ENCODE measurements around the gene ABCA5. TPM values are rescaled to one million over a fixed set of nuclear protein-coding genes. Genes with fewer than 3 reads are reported as not detected.

The ABCA5 gene
- total RNA-seq, result 37.2 and 37.8 TPM in 2 replicates
- 22.4 TPM for total RNA-seq (2013)
- polyA plus RNA-seq, result 9.8 and 19.8 TPM in 2 replicates
- polyA minus RNA-seq, result 5.3 and 17.1 TPM in 2 replicates

- Histone ChIP-seq H3K4me2 (replicated peaks; ENCODE audit: low read depth, low read length, poor library complexity, severe bottlenecking) (peak within 1 kb of the TSS; percentile 82), H3K27me3 (replicated peaks in 1 of 4; ENCODE audit: control extremely low read depth in 1 of 4, control insufficient read depth in 3 of 4, insufficient read depth in 4 of 4, low read length in 3 of 4) (peaks cover 0 to 11% (median 1%) of the 10 kb centered on the region in 4 experiments), H2AFZ (ENCODE audit: insufficient read depth, low read depth, low read length, poor library complexity, severe bottlenecking) (peak within 1 kb of the TSS; percentile 90), H4K20me1 (ENCODE audit: control insufficient read depth, insufficient read depth, low read length, poor library complexity, severe bottlenecking) (no peaks in the 10 kb centered on the region), H3K79me2 (ENCODE audit: control insufficient read depth, insufficient read depth, low read length) (peaks cover 19% of the 10 kb centered on the region), H3K36me3 (replicated peaks in 1 of 2; ENCODE audit: control extremely low read depth in 1 of 2, control insufficient read depth in 1 of 2, extremely low read depth in 1 of 2, insufficient read depth in 2 of 2, low read length in 1 of 2) (no peaks in the 10 kb centered on the region), H3K27ac (ENCODE audit: low read length in 2 of 2) (peak within 1 kb of the TSS; percentile 86 to 90), H3K4me1 (ENCODE audit: control insufficient read depth in 2 of 2, insufficient read depth in 2 of 2, low read length in 2 of 2) (peaks cover 7 to 12% of the 10 kb centered on the region in 2 donors), H3K9ac (ENCODE audit: low read length) (peak within 1 kb of the TSS; percentile 82), H3K4me3 (ENCODE audit: control extremely low read depth in 1 of 5, extremely low read depth in 1 of 5, insufficient read depth in 1 of 5, low read depth in 2 of 5, low read length in 4 of 5) (peak within 1 kb of the TSS; percentile 39 to 88 (median 80)), H3K9me3 (ENCODE audit: control extremely low read depth in 1 of 3, control insufficient read depth in 2 of 3, insufficient read depth in 1 of 3, low read length in 2 of 3) (no peaks in the 10 kb centered on the region)
- DNase-seq (peak; percentile 95), ATAC-seq (ENCODE audit: low read depth) (peak; percentile 93)
- H3K4me1 Mint-ChIP-seq, result peaks cover 17% of the 10 kb centered on the region
- TF ChIP-seq CTCF (IDR thresholded peaks at IDR 0.05), result no peak
- TF ChIP-seq EZH2 (IDR thresholded peaks at IDR 0.05; ENCODE audit: borderline replicate concordance, insufficient read depth, low read depth, low read length, poor library complexity, severe bottlenecking), result no peak
- POLR2A ChIA-PET, result interaction anchor here (0.5 to 1.2 kb wide), 3 partner anchors 40 to 890 kb away, joined by 3 to 6 read pairs (median 4); no protein-coding TSS in a partner anchor
- CTCF ChIA-PET, result interaction anchor here (0.9 to 1.3 kb wide), 4 partner anchors 8 to 196 kb away, joined by 3 to 6 read pairs (median 4); partner anchors contain the start of gene MAP2K6
- under 1% methylated on average over 71 of the region's 74 CpGs for WGBS (ENCODE audit: insufficient coverage)
- peak within 1 kb of the TSS; percentile 96 for H3K4me3 Mint-ChIP-seq
- H3K27me3 Mint-ChIP-seq, result peaks cover 12% of the 10 kb centered on the region
- H3K27ac Mint-ChIP-seq, result peak within 1 kb of the TSS; percentile 98
- H3K9me3 Mint-ChIP-seq (ENCODE audit: insufficient read depth), result no peaks in the 10 kb centered on the region
- intact Hi-C loops (cut with micrococcal nuclease), result loop anchor here (1.0 to 5.0 kb wide), 7 partner anchors 87 to 1950 kb away; partner anchors contain the start of genes ARSG, MAP2K6, PITPNC1 and PRKAR1A
Observed at GRCh38 chr17:69327060-69327831, at the start of gene ABCA5. Gene ABCA5 (minus strand): TSS chr17:69327133. CDS start chr17:69314415, 12,718 bp downstream.

- no peak overlapping the region for H3K4me3 Mint-ChIP-seq
Observed at GRCh38 chr17:69375229-69375628, 48.3 kb upstream of the ABCA5 start.

More at GRCh38 chr17:69375229-69375628, 48.3 kb upstream of the ABCA5 start:
- Histone ChIP-seq H3K27ac (ENCODE audit: low read length in 2 of 2) (no peak overlapping the region), H3K27me3 (replicated peaks in 1 of 4; ENCODE audit: control extremely low read depth in 1 of 4, control insufficient read depth in 3 of 4, insufficient read depth in 4 of 4, low read length in 3 of 4) (no peaks in the 10 kb centered on the region), H3K4me3 (ENCODE audit: control extremely low read depth in 1 of 5, extremely low read depth in 1 of 5, insufficient read depth in 1 of 5, low read depth in 2 of 5, low read length in 4 of 5) (no peak overlapping the region), H3K79me2 (ENCODE audit: control insufficient read depth, insufficient read depth, low read length) (no peaks in the 10 kb centered on the region), H2AFZ (ENCODE audit: insufficient read depth, low read depth, low read length, poor library complexity, severe bottlenecking) (no peak overlapping the region), H3K9me3 (ENCODE audit: control extremely low read depth in 1 of 3, control insufficient read depth in 2 of 3, insufficient read depth in 1 of 3, low read length in 2 of 3) (peaks cover 0 to 7% (median 0%) of the 10 kb centered on the region in 3 donors), H4K20me1 (ENCODE audit: control insufficient read depth, insufficient read depth, low read length, poor library complexity, severe bottlenecking) (no peaks in the 10 kb centered on the region), H3K9ac (ENCODE audit: low read length) (no peak overlapping the region), H3K4me1 (ENCODE audit: control insufficient read depth in 2 of 2, insufficient read depth in 2 of 2, low read length in 2 of 2) (peaks cover 10 to 15% of the 10 kb centered on the region in 2 donors), H3K36me3 (replicated peaks in 1 of 2; ENCODE audit: control extremely low read depth in 1 of 2, control insufficient read depth in 1 of 2, extremely low read depth in 1 of 2, insufficient read depth in 2 of 2, low read length in 1 of 2) (no peaks in the 10 kb centered on the region), H3K4me2 (replicated peaks; ENCODE audit: low read depth, low read length, poor library complexity, severe bottlenecking) (peak overlapping the region; percentile 37)
- ChIA-PET POLR2A (no interaction called here), CTCF (no interaction called here)
- ATAC-seq (ENCODE audit: low read depth), result no peak
- DNase-seq, result no peak
- Mint-ChIP-seq H3K27ac (no peak overlapping the region), H3K9me3 (ENCODE audit: insufficient read depth) (no peaks in the 10 kb centered on the region), H3K27me3 (peaks cover 2% of the 10 kb centered on the region), H3K4me1 (peaks cover 13% of the 10 kb centered on the region)
- no peak for TF ChIP-seq CTCF (IDR thresholded peaks at IDR 0.05)
- intact Hi-C loops (cut with micrococcal nuclease), result no loop called here
- no CpG with 5 or more reads among the region's 2 CpGs for WGBS (ENCODE audit: insufficient coverage)
